HuH-7.5 (cell line): ENCODE measurements around the gene TNP2.

Source experiments
- DNase-seq: peaks from one replicate; pipeline ENCODE4 v3.0.0; 2011; ENCODE audit warnings: low spot score

TNP2 gene

DNA sequence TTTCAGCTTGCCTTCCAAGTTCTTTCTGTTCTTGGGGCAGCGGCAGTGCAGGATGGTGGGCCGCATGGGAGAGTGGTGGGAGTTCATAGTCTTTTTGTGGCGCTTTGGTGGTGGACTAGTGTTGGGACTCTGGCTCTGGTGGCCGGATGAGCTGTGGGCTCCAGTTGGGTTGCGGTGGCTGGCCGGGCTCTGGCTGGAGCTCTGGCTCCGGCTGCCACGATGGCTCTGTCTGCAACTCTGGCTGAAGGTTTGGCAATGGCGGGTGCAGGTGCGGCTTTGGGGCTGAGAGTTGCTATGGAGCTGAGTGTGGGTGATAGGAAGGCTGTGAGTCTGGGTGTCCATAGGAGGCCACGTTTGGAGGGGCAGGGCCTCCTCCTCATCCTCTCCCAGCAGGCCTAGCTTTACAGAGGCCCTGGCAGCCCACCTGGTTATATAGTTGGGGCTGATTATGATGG is at the start of gene TNP2:
TNP2 (minus strand) TSS at position 405 of the 455 bp plus-strand sequence; CDS start at position 342, 63 bp downstream.
- DNase-seq: no peak

DNA sequence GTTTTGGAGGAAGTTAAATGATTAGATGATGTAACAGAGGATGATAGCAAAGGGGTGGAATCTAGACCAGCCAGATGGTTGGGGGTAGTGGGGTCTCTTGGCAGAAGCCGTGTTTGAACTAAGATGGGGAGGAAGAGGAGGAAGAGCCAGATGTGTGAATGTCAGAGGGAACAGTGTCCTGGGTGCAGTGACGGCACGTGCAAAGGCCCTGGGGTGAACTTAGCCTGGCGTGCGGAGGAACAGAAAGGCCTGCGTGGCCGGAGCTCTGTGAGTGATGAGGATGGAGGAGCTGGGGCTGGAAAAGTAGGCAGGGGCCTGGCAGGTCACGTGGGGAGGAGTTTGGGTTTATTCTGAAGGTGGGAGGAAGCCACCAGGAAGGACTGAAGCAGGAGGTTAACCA is 49.7 kb upstream of the TNP2 start:
- no peak for DNase-seq

- DNase-seq: no peak
These were observed 47.3 kb upstream of the TNP2 start for GRCh38 chr16:11316331-11317015.

DNA sequence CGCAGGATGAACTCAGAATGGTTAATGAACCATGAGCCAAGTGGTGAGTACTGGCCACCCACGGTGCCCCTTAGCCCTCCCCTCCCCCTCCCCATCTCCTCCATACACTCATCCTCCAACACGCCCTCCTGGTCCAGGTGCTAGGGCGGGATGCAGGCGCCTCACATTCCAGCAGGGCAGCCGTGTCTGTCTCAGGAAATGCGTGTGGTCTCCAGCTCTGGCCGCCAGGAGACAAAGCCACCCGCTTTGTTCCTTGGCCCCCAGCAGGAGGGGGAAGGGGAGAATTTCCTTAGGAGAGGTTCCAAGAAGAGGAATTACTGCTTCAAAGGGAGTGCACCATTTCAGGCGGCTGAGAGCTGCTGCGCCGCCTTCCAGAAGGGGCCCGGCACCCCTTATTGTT is 46.4 kb upstream of the TNP2 start:
- DNase-seq: no peak

- no peak for DNase-seq
These were observed 45.3 kb upstream of the TNP2 start for GRCh38 chr16:11314309-11314894.

DNA sequence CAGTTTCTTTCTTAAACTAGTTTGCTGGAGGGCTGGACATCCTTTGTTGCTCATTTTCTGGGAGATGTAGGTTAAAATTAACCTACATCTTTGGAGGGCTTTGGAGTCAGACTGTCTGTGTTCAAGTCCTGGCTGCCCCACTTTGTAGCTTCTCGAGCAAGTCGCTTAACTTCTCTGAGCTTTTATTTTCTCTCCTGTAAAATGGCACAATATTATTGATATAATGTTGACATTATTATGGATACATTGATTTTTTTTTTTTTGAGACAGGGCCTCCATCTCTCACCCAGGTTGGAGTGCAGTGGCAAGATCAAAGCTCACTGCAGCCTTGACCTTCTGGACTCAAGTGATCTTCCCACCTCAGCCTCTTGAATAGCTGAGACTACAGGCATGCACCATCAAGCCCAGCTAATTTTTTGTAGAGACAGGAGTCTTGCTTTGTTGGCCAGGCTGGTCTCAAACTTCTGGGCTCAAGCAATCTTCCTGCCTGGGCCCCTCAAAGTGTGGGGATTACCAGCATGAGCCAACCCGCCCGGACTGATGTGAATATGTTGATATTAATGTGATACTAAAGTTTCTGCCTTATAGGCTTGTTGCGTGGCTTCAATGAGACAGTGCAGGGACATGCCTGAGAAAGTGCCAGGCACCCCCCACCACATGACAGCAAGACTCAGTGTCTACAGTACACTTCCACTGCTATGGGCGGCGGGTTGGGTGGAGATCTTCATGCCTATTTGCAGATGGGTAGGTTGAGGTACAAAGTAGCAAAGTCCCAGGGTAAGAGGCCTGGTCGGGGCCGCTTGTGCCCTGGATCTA is 44.6 kb upstream of the TNP2 start:
- DNase-seq: no peak

- DNase-seq: peak; percentile 44
These were observed 43.8 kb upstream of the TNP2 start for GRCh38 chr16:11312718-11313492.

- DNase-seq: no peak
These were observed 42.0 kb upstream of the TNP2 start for GRCh38 chr16:11310997-11311561.

GRCh38 chr16:11310634-11310977 is 41.5 kb upstream of the TNP2 start:
- DNase-seq: no peak

- no peak for DNase-seq
These were observed 40.9 kb upstream of the TNP2 start for GRCh38 chr16:11309895-11310633.

DNA sequence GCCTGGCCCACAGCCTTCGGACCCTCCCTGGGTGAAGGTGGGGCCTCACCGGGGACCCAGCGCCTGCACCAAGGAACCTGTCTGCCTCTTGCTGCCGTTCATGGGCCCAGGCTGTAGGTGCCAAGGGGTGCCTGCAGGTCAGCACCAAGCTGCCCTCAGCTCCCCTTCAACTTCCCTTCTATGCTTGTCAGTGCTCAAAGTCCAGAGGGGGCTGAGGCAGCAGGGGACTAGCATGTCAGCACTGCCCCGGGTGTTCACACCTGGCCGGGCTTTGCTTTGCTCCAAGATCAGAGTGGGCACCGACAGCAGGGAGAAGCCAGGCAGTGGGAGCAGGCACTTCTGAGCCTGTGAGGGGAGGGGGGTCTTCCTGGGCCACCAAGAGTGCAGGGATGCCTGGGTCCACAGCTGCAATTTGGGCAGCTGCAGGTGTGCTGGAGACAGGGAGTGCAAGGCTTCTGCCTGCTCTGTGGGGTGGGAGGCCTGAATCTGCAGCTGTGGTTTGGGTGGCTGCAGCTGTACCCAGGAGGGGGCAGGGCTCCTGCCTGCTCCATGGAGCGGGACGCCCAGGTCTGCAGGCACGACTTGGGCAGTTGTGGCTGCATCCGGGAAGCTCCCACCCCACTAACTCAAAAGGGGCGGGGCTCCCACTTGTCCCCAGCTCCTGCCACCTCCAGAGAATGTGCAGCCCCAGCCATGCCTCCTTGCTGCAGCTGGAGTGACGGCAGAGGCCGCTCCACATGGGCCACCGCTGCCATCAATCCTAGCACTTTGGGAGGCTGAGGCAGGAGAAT is 39.6 kb upstream of the TNP2 start:
- DNase-seq: no peak

DNA sequence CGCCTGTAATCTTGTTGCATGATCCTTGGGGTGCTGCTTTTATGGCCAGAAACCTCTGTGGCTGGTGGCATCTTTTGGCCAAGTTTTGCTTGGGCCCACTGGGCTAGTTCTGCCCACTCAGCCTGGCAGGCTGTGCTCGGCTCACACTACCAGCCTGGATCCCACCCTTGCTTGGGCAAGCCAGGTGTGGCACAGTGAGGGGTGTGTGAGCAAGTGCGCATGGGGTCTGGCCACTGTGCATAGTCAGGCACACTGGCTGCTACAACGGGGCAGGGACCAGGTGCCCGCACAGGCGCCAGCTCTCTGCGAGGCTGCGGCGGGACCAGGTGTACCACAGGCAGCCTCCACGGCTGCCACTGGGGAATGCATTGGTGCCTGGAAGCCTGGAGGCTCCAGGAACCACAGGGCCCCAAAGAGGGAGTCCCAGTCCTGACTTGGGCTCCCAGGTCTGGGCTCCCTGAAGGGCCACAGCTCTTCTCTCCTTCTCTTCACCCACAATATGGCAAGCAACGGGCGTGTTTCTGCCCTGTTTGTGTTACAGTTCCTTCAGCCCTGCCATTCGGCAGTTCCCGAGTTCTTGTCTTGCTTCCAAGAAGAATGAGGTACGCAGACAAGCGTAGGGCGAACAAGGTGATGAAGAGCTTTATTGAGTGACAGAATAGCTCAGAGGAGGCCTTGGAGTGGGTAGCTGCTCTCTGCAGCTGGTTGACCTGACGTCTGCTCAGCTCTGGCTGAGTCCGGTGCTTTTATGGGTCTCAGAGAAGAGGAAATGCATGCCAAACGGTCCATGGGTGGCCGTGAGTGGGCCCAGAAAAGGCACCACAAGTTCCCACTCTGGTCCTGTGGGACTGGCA is 38.7 kb upstream of the TNP2 start:
- DNase-seq: no peak

- no peak for DNase-seq
These were observed 38.0 kb upstream of the TNP2 start for GRCh38 chr16:11306997-11307638.

DNA sequence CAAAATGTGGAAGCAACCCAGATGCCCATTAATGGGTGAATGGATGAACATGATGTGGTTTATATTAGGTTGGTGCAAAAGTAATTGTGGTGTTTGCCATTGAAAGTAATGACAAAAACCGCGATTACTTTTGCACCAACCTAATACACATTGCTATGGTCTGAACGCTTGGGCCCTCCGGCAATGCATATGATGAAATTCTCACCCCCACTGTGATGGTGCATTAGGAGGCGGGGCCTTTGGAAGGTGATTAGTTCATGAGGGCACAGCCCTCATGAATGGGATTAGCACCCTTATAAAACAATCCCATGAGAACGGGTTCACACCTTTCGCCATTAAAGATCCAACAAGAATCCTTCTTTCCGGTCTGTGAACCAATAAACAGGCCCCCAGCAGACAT is 37.3 kb upstream of the TNP2 start:
- no peak for DNase-seq

GRCh38 chr16:11303405-11304138 is 34.4 kb upstream of the TNP2 start:
- DNase-seq: no peak

GRCh38 chr16:11302977-11303376 is 33.9 kb upstream of the TNP2 start:
- DNase-seq: no peak

DNA sequence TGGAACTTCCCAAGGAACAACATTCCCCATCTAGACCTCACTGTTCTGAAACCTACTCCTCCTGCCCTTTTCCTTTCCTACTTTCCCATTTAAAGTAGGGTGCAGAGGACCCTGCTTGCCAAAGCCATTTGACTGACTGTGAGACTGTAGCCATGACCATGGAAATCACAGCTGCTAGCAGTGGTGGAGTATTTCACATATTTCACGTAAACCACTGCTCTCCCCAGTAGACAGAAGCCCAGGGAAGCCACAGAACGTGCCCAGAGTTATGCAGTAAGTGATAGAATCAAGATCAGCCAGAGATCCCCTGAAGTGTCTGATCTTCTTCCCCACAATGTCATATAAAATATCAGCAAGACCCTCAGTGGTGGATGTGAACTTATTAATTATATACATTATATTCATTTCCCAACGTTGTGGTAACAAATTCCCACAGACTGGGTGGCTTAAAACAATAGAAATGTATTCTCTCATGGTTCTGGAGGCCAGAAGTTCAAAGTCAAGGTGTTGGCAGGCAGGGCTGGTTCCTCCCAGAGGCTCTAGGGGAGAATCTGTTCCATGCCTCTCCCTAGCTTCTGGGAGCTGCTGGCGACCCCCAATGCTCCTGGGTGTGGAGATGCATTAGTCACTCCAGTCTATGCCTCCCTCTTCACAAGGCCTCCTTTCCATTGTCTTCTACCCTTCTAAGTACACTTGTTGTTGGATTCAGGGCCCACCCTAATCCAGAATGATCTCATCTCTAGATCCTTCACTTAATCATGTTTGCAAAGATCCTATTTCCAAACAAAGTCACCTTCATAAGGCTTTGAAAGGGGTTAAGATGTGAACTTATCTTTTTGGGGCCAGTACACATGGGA is 32.7 kb upstream of the TNP2 start:
- DNase-seq: no peak

- no peak for DNase-seq
These were observed 31.4 kb upstream of the TNP2 start for GRCh38 chr16:11300560-11300892.
